HuH-7 (cell line): ENCODE results near the gene KLHL28.
"Not testable (repeated sequence)": the region's sequence is repeated elsewhere in the genome, so short reads cannot be mapped to it uniquely, and the experiment has no call there.

Experiments used
- DNase-seq: peaks from one replicate; pipeline ENCODE4 v3.0.0; 2011; ENCODE audit warnings: low spot score

The KLHL28 gene

DNA sequence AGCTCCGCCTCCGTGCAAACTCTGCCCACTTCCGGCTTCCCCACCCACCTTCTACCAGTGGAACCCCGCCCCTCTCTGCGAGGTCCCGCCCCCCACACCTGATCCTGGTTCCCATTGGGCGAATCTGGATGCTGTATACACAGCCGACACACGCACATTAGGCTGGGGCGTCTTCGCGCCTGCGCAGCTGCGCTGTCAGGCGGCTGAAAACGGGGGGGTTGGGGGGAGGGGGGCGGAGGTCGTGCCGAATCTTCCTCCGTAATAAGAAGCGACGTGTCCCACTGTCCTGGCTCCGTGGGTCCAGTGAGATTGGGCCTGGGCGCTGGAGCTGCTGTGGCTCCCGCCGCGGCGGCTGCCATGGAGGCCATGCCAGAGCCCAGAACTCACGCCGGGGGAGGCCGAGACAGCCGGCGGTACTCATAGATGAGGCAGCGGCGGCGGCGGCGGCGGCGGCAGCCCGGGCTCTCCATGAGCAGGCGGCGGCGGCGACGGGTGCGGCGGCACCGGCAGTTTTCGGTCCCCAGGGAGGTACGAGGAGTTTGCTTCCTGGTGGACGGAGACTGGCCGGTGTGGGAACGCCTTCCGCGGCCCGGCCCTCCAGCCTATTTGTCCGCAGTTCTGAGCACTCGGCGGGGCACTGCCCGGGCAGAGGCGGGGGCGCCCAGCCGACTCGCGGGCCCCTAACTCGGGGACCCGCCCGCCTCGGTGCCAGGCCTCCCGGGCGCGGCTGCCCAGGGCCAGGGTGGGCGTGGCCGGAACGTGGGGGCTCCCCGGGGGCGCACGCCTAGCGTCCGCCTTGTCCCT, 64.5 kb downstream of the KLHL28 start:
- DNase-seq: peak; percentile 86

- no peak for DNase-seq
These were observed 65.3 kb downstream of the KLHL28 start for GRCh38 chr14:44896275-44897040.

GRCh38 chr14:44895716-44896115, 66.0 kb downstream of the KLHL28 start:
- DNase-seq: no peak

- DNase-seq: no peak
These were observed 68.2 kb downstream of the KLHL28 start for GRCh38 chr14:44893535-44893934.

DNA sequence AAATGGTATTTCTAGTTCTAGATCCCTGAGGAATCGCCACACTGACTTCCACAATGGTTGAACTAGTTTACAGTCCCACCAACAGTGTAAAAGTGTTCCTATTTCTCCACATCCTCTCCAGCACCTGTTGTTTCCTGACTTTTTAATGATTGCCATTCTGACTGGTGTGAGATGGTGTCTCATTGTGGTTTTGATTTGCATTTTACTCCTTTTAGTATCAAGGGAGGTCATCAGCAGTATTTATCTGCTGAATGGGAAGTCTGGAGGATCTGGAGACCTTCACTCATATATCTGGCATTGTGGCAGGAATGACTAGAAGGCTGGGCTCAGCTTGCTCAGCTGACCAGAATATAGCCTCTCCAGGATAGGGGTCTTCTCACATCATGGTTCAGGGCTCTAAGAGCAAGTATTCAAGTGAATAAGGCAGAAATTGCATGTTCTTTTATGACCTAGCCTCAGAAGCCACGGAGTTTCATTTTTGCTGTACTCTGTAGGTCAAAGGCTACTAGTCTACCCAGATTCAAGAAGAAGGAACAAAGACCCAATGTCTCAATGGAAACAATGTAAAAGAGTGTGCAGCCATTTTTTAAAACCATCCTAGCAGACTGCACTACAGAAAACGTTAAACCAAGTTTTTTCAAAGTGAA, 69.9 kb downstream of the KLHL28 start:
- DNase-seq: not testable (repeated sequence)

DNA sequence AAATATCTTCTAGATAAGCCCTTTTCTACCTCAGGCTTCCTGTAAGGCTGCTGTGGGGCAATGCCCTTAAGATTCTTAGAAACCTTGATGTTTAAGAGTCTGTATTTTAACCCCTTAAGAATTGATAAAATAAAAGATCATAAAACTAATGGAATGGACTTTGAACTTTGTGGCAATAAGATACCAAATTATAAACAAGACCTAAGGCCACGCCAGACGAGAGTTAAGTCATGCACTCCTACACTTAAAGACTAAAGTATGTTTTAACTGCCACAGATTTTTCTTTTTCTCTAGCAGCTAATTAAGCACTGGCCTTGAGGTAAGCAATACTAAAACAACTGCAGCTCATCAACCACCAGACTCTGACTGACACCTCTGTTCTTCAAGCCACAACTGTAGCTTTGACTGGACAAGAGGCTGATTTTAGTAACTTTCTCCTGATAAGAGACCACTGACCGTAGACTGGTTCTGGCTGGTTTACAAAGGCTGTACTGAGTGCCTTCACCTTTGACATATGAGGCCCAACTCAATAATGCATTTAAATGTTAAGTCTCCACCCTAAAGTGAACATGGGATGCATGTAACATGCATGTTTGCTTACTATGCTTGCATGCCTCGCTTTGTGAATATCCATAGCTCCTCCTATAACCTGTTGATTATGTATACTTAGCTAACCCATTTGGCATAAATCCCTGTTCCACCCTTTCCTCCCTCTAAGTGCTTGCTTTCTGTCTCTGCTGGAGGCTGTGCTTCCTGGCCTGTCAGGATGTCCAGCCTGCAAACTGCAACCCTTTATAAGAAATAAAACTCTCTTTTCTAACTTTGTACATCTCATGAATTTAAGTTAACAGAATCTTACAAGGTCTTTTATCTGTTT, 71.9 kb downstream of the KLHL28 start:
- no peak for DNase-seq

DNA sequence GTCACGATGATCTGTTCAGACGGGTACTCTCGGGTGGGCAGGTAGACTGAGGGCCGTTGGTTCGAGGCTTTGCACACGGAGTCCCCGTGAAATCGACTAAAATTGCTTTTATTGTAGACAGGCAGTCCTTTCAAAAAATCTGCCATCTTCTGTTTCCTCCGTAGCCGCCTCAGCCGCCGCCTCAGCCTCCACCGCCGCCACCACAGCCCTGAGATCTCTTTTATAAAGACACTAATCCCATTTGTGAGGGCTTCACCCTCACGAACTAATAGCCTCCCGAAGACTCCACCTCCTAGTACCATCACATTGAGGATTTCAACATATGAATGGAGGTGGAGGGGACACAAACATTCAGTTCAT, 74.2 kb downstream of the KLHL28 start:
- DNase-seq: no peak

DNA sequence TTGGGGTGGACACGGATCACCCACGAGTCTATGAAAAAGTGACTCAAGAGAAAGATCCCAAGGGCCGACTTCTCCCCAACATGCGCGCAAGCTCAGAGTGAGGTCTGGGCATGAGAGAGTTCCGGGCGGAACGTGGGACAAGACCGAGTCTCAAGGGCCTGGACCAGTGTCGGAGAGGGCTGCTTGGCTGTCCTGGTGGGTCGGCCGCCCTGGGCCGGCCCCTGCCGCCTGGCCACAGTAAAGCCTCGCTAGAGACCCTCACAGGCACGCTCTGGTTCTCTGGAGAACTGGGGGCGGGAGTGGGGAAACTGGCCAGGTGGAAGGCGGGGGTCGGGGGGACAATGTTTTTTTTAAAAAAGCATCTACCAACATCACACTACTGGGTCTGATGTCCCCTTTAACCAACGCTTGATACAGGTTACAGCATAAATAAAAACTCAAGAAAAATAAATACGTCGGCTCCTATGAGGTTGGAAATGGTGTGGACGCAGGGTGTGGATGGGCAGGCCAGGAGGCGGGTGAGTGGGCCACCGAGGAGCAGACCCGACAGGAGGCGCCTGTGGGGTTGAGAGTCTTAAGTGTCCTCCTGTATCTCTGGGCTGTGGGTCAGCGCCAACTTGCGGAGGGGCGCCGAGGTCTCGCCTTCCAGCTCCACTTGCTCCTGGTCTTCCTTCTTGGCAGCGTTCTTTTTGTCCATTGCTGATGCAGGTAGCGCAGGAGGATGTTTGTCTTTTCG, 74.7 kb downstream of the KLHL28 start:
- no peak for DNase-seq

DNA sequence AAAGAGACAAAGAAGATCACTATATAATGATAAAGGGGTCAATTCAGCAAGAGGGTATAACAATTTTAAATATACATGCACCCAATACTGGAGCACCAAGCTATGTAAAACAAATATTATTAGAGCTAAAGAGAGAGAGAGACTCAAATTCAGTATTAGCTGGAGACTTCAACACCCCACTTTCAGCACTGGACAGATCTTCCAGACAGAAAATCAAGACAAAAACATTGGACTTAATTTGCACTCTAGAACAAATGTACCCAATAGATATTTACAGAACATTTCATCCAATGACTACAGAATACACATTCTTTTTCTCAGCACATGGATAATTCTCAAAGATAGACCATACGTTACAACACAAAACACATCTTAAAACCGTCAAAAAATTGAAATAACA, 81.0 kb downstream of the KLHL28 start:
- DNase-seq: no peak
